Measurements from ENCODE around the gene CPLANE1. TPM values are rescaled to one million over a fixed set of nuclear protein-coding genes. Genes with fewer than 3 reads are reported as not detected.

CPLANE1 gene
- total RNA-seq, 4 donors from 2014 or later: 18.1 to 67.7 (median 24.2) TPM

DNA sequence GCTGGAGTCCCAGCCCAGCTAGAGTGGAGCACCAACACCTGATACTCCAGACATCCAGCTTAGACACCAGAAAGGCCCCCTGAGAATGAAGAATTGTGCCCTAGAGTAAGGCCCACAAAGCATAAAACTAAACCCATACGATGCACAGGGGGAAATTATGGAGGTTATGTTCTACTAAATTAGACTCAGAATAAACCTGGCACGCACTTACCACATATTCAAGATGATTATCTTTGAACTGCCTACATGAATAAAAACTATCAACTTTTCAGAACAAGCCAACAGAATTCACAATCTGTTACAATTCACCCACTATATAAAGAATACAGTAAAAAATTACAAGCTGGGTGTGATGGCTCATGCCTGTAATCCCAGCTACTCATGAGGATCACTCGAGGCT lies 168.5 kb downstream of the CPLANE1 start:
- 76 to 93% methylated on average over 3 of the region's 3 CpGs for WGBS, 2 donors (ENCODE audit: low coverage in 1 of 2)
- H3K27ac ChIP-seq: no peak overlapping the region
- no peaks in the 10 kb centered on the region for H3K9me3 ChIP-seq
- TF ChIP-seq, protein P1, sequence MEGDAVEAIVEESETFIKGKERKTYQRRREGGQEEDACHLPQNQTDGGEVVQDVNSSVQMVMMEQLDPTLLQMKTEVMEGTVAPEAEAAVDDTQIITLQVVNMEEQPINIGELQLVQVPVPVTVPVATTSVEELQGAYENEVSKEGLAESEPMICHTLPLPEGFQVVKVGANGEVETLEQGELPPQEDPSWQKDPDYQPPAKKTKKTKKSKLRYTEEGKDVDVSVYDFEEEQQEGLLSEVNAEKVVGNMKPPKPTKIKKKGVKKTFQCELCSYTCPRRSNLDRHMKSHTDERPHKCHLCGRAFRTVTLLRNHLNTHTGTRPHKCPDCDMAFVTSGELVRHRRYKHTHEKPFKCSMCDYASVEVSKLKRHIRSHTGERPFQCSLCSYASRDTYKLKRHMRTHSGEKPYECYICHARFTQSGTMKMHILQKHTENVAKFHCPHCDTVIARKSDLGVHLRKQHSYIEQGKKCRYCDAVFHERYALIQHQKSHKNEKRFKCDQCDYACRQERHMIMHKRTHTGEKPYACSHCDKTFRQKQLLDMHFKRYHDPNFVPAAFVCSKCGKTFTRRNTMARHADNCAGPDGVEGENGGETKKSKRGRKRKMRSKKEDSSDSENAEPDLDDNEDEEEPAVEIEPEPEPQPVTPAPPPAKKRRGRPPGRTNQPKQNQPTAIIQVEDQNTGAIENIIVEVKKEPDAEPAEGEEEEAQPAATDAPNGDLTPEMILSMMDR (IDR thresholded peaks at IDR 0.05): no peak
- TF ChIP-seq EP300 (IDR thresholded peaks at IDR 0.05; ENCODE audit: low read depth): no peak
- no peak for TF ChIP-seq POLR2AphosphoS5 (IDR thresholded peaks at IDR 0.05)
- no peak for TF ChIP-seq POLR2A (IDR thresholded peaks at IDR 0.05)
- in situ Hi-C loops (cut with MboI; ENCODE audit: low pct_ligation_motif_present in 1 of 4, low pct_unique_long_range_greater_than_20kb in 1 of 4, low sequenced_read_pairs in 3 of 4): no loop called here
- no peak for DNase-seq
- H3K4me3 ChIP-seq: no peak overlapping the region
- H3K36me3 ChIP-seq: peaks cover 0 to 17% (median 3%) of the 10 kb centered on the region in 4 donors
- intact Hi-C loops (cut with DNase I; ENCODE audit: low total_unique reads): no loop called here
- no peaks in the 10 kb centered on the region for H3K27me3 ChIP-seq
- H3K4me1 ChIP-seq: no peaks in the 10 kb centered on the region

DNA sequence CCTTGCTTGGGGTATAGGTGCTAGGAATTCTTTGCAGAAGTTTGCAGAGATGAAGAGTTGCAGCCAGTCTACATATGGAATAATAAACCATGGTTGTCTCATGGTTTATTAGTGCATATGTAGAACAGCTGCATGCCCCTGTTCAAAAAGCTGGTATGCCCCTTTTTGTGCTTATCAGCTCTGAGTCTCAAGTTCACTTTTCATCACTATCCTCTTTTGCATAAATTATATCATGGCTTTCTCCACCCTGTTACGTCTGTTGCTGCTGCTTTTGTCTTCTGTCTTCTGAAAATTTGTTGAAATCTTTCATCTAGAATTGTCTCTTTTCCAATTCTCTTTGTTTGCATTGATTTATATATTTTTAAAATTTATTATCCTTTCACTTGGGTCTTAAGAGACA lies 172.0 kb downstream of the CPLANE1 start:
- WGBS, 2 donors (ENCODE audit: low coverage in 1 of 2): 75 to 100% methylated on average over 1 of the region's 1 CpG
- H3K27ac ChIP-seq: no peak overlapping the region
- intact Hi-C loops (cut with DNase I; ENCODE audit: low total_unique reads) (no loop called here), in situ Hi-C loops (cut with MboI; ENCODE audit: low pct_ligation_motif_present in 1 of 4, low pct_unique_long_range_greater_than_20kb in 1 of 4, low sequenced_read_pairs in 3 of 4) (no loop called here)
- H3K27me3 ChIP-seq: no peaks in the 10 kb centered on the region
- H3K9me3 ChIP-seq: no peaks in the 10 kb centered on the region
- H3K4me3 ChIP-seq: no peak overlapping the region
- peaks cover 0 to 17% (median 3%) of the 10 kb centered on the region in 4 donors for H3K36me3 ChIP-seq
- DNase-seq: no peak
- TF ChIP-seq POLR2A (IDR thresholded peaks at IDR 0.05) (no peak), POLR2AphosphoS5 (IDR thresholded peaks at IDR 0.05) (no peak), EP300 (IDR thresholded peaks at IDR 0.05; ENCODE audit: low read depth) (no peak)
- TF ChIP-seq, protein P1 (IDR thresholded peaks at IDR 0.05): no peak
- no peaks in the 10 kb centered on the region for H3K4me1 ChIP-seq

DNA sequence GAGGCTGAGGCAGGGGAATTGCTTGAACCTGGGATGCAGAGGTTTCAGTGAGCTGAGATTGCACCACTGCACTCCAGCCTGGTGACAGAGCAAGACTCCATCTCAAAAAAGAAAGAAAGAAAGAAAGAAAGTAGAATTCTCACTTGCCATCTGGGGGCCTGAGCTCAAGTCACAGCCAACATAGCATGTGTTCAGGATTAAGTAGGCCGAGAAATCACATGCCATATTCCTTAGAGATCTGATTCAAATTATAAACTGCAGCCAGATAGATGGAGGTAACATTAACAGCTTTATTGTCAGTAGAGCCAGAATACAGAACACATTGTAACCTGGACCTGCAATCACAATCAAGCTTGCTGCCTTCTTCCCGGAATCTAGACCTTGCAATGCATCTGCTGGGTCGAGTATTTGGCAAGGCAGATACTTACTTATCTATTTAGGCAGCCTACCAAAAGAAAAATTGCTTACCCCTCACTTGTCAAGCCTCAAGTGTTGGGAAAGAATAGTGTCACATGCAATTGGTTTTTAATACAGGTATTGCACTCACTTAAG lies 173.7 kb downstream of the CPLANE1 start:
- Histone ChIP-seq H3K36me3 (peaks cover 0 to 17% (median 0%) of the 10 kb centered on the region in 4 donors), H3K27ac (no peak overlapping the region), H3K9me3 (no peaks in the 10 kb centered on the region), H3K27me3 (no peaks in the 10 kb centered on the region), H3K4me1 (no peaks in the 10 kb centered on the region), H3K4me3 (no peak overlapping the region)
- TF ChIP-seq POLR2AphosphoS5 (IDR thresholded peaks at IDR 0.05) (no peak), EP300 (IDR thresholded peaks at IDR 0.05; ENCODE audit: low read depth) (no peak), POLR2A (IDR thresholded peaks at IDR 0.05) (no peak)
- TF ChIP-seq, protein P1 (IDR thresholded peaks at IDR 0.05): no peak
- in situ Hi-C loops (cut with MboI; ENCODE audit: low pct_ligation_motif_present in 1 of 4, low pct_unique_long_range_greater_than_20kb in 1 of 4, low sequenced_read_pairs in 3 of 4): no loop called here
- DNase-seq: no peak
- WGBS, 2 donors (ENCODE audit: low coverage in 1 of 2): 82 to 83% methylated on average over 3 of the region's 3 CpGs
- intact Hi-C loops (cut with DNase I; ENCODE audit: low total_unique reads): no loop called here

DNA sequence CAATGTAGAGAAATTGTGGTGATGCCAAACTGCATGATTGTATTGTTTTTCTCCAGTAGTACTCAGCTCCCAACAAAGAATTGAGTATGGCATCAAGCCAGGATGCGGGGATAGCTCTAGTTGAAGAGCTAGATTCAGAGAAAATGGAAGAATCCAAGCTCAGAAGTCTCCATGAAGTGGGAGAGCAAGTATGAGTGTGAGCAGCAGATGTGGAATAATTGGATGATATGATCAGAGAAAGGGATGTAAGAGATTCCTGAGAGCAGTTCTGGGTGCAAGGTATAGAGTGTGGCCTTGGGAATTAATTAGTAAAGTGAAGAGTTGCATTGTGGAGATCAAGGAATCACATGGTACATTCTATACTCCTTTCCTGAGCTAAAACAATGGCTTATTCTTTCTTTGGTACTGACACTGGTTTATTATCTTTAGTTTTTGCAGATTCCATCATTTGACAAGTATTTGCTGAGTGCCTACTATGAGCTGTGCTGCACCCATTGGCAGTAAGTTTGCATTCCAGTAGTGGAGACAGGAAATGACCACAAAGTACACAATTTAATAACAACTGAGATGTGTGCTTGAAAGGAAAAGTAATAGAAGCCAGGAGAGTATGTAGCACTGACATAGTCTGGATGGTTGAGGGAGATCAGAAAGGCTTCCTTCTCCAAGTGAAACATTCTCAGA lies 177.1 kb downstream of the CPLANE1 start:
- Histone ChIP-seq H3K4me3 (no peak overlapping the region), H3K4me1 (no peaks in the 10 kb centered on the region), H3K27me3 (no peaks in the 10 kb centered on the region), H3K36me3 (no peaks in the 10 kb centered on the region), H3K27ac (no peak overlapping the region), H3K9me3 (no peaks in the 10 kb centered on the region)
- TF ChIP-seq, protein P1 (IDR thresholded peaks at IDR 0.05): no peak
- TF ChIP-seq EP300 (IDR thresholded peaks at IDR 0.05; ENCODE audit: low read depth) (no peak), POLR2AphosphoS5 (IDR thresholded peaks at IDR 0.05) (no peak), POLR2A (IDR thresholded peaks at IDR 0.05) (no peak)
- intact Hi-C loops (cut with DNase I; ENCODE audit: low total_unique reads): no loop called here
- DNase-seq: no peak
- in situ Hi-C loops (cut with MboI; ENCODE audit: low pct_ligation_motif_present in 1 of 4, low pct_unique_long_range_greater_than_20kb in 1 of 4, low sequenced_read_pairs in 3 of 4): no loop called here
- 63 to 75% methylated on average over 1 of the region's 1 CpG for WGBS, 2 donors (ENCODE audit: low coverage in 1 of 2)

Measured in transverse colon (tissue), 4 donors.